NCI-H2029 (cell line): Measurements from ENCODE around the gene MRPL41.
"Not testable (repeated sequence)": the region's sequence is repeated elsewhere in the genome, so short reads cannot be mapped to it uniquely, and the experiment has no call there.

Source experiments
- DNase-seq: peaks from one replicate; lab custom pipeline; 2025; lab: John Stamatoyannopoulos, UW

Gene MRPL41

GRCh38 chr9:137553654-137554053 lies 2.0 kb downstream of the MRPL41 start:
- not testable (repeated sequence) for DNase-seq

GRCh38 chr9:137554349-137554748 lies 2.7 kb downstream of the MRPL41 start:
- DNase-seq, result no peak

GRCh38 chr9:137555179-137555578 lies 3.5 kb downstream of the MRPL41 start:
- no peak for DNase-seq

- no peak for DNase-seq
Measured at GRCh38 chr9:137556069-137556838, 4.6 kb downstream of the MRPL41 start.

- no peak for DNase-seq
Measured at GRCh38 chr9:137558127-137558526, 6.4 kb downstream of the MRPL41 start.

GRCh38 chr9:137564134-137564533 lies 12.5 kb downstream of the MRPL41 start:
- DNase-seq, result no peak

GRCh38 chr9:137564817-137565411 lies 13.2 kb downstream of the MRPL41 start:
- no peak for DNase-seq

- DNase-seq, result not testable (repeated sequence)
Measured at GRCh38 chr9:137568445-137568844, 16.8 kb downstream of the MRPL41 start.

- DNase-seq, result no peak
Measured at GRCh38 chr9:137569609-137570203, 18.0 kb downstream of the MRPL41 start.

GRCh38 chr9:137570566-137570965 lies 18.9 kb downstream of the MRPL41 start:
- DNase-seq, result no peak

- DNase-seq, result no peak
Measured at GRCh38 chr9:137574192-137574591, 22.5 kb downstream of the MRPL41 start.

GRCh38 chr9:137575364-137575715 lies 23.7 kb downstream of the MRPL41 start:
- DNase-seq, result no peak

- DNase-seq, result no peak
Measured at GRCh38 chr9:137575716-137576411, 24.2 kb downstream of the MRPL41 start.

GRCh38 chr9:137578518-137579258 lies 27.0 kb downstream of the MRPL41 start, which contains the start of gene DPH7:
Gene DPH7, minus strand, starts transcription at chr9:137578925. Its CDS starts 148 bp downstream, at chr9:137578777.
- DNase-seq, result peak; percentile 90

GRCh38 chr9:137579259-137579604 lies 27.6 kb downstream of the MRPL41 start:
- no peak for DNase-seq

- no peak for DNase-seq
Measured at GRCh38 chr9:137580209-137580953, 28.7 kb downstream of the MRPL41 start.

- DNase-seq, result no peak
Measured at GRCh38 chr9:137580954-137581322, 29.3 kb downstream of the MRPL41 start.

GRCh38 chr9:137581361-137582285 lies 29.9 kb downstream of the MRPL41 start:
- no peak for DNase-seq

GRCh38 chr9:137582286-137582860 lies 30.7 kb downstream of the MRPL41 start:
- no peak for DNase-seq

- no peak for DNase-seq
Measured at GRCh38 chr9:137583347-137583746, 31.7 kb downstream of the MRPL41 start.
